DMS53 treated with DMSO at 0.1 percent for 48 hours (cell line): ENCODE measurements around the gene ADAM12.

Experiments
- DNase-seq: peaks from one replicate; lab custom pipeline; 2025; ENCODE audit not compliant: unreplicated experiment; lab: John Stamatoyannopoulos, UW

The ADAM12 gene

DNA sequence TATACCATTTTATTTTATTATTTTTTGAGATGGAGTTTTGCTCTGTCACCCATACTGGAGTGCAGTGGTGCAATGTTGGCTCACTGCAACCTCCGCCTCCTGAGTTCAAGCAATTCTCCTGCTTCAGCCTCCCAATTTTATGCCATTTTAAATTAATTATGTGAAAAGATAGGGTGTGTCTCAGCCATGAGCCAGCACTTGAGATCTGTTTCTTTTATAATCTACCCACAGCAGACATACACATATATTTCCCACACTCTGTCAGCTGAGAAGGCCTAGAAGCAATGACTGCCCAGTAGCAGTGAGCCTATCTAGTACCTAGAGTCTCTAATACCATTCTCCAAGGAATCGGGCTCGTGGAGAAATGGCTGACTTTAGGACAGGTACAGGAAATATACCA is 70.5 kb downstream of the ADAM12 start:
- no peak for DNase-seq

DNA sequence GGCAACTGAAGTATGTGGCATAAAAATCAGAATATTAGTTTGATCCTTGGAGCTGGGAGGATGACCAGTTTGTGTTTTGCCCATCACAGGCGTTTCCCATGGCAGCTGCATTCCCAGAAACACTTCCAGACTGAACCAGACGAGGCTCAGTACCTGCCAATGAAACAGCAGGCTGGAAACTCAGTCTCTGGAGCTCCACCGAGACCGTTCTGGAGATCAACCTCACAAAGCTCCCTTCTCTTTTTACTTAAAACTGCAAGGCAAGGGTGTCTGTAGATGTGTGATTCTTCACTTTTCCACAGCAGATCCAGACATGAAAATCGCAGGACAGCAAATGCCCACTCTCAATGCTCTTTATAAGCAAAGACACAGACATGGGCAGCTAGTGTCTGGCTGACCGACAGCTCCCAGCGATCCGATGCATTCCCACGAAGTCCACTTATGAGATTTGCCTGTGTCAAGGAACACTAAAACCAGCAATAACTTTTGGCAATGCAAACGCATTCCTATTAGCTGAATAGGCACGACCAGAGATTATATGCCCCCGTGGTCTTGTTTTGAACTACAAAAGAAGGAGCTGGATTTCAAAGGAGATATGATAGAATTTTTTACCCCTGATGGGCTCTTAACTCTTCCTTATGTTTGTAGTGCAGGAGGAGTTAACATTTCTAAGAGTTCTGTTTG is 72.6 kb downstream of the ADAM12 start:
- no peak for DNase-seq

DNA sequence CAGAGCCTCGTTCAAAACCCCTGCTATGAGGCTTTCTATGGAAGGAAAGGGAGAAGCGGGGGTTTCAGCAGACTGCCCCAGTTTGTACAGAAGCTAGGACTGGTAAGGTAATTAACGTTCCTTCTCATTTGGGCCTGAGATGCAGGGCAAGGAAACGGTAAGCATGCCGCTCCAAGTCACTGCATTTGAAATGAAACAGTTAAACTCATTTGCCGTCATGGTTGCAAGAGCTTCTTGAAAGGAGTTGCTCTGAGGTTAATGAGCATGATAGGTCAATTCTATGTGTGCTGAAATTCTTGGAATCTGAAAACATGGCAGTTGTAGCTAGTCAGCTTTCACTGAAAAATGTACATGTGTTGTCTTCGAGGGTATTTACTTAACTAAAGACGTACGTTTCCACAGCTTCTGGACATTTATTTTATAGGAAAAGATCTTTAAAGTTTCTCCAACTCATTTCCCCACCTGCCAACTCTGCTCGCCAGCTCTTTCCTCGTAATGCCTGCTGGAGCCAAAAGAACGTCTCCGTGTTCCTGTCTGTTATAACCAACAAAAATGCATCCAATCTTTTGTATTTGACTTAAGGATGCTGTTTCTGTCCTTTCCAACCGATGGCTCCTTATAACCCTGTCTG is 73.3 kb downstream of the ADAM12 start:
- no peak for DNase-seq

DNA sequence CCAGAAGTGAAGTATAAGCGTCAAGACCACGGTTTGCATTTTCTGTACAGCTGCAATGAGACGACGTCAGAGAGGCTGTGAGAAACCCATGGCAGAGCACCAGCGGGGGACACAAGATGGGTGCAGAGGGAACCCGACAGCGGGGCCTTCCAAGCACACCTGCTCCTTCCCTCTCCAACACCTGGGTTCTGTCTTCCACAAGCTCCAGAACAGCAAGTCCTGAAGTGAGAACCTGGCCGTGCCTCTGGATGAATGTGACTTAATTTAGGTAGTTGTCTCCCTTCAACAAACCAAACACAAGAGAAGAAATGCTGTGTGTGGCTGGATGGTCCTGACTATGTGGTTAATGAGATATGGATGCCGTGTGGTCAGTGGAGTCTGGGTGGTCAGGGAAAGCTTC is 76.1 kb downstream of the ADAM12 start:
- DNase-seq, result no peak

DNA sequence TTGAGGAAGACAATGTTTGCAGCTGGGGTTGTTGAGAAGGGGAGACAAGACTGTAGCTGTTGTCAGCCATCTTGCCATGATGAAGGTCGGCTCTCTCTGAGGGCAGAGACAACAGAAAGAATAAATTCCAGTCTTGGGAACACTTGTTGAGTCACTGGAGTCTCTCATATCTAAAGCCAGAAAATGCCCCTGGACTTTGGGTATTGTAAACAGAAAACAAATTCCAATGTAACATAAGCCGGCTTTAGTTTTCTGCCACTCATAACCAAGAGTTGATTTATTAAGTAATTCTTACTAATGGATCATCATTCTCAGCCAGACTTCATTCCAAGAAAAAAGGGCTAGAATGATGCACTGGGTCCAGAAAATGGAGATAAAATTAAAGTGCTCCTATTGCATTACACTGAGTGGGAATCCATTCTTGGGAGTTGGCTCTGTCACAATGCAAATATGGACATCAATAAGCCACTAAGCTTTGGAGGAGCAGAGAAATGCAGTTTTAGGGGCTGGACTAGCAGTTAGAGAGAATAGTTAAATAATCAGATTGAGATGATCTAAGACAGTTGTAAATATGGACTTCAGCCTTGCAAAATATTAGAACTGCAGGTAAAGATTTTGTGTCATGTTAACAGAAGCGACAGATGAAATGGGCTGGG is 78.9 kb downstream of the ADAM12 start:
- DNase-seq, result no peak

DNA sequence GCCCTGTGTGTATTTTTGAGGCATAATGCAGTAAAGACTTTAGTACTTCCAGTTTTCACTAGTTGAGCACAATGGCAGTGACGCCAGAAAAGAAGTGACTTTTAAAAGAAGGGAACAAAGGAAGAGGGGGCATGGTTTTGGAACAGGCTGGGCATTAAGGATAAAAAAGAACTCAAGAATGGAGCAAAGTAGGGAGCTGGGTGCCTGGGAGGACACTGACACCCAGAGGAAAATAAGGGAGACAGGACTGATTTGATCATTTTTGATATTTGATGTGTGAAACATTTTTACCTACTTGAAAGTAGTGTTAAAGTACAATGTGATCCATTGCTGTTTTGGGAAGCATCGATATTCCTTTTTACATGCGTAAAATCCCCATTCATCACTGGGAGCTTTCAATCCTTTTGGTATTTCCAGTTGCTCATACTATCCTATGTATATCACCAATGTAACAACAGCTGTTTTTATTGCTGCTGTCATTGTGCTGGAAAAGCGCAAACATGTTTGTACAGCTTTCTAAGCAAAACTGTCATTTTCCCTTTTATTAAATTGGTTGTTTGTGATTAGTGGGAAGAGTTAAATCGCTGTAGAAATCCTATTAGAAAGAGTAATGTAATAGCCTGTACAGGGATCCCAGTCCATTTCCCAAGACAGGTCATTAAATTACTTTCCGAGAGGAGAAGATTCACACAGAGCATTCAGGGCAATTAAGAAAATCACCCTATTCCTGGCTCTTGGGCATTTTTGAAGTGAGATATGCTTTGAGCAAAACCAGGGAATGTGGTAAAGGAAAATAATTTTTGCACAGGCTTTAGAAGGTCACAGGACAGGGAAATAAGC is 85.2 kb downstream of the ADAM12 start:
- DNase-seq, result no peak

DNA sequence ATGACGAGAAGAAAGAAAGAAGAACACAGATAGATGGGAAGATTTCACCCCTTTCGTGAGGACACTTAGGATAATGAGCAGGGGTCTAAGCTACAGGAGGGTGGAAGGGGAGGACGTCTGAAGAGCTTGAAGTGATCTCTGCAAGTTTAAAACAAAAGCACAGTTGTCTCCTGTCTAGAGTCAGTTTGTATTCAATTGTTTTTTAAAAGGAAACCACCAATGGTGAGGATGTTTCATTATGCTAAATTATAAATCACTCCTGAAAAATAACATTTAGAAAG is 85.9 kb downstream of the ADAM12 start:
- no peak for DNase-seq

DNA sequence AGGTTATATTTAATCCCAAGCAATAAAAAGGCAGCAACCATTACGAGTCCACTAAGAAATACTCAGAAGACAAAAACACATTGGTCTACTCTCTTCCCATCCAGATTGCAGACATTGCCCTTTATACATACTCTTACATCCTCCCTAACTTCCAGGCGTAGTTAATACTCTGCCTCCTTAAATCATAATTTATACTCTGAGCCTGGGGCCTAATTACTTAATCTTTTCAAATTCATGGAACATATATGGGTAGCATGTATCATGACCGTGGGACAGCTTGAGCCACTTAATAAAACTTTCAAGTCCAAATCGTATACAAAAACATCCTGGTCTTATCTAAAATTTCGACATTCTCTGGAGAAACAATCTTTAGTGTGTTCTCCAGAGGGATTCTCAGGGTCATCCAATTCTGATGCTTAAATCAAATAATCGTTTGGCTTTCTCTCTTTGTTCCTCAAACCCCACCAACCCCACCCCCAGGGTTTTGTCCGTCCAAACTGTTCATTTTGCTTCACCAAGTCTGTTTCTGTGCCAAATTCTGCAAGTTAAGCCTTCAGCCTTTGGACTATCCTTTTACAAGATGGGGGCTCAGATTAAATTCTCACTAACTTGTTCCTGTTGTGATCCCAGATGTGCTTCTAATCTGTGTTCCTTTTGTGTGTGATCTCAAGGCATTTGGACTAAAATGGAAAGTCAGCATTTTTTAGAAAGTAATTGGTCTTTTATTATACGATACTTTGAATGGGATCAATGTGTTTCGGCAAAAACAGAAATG is 86.4 kb downstream of the ADAM12 start:
- DNase-seq, result no peak

DNA sequence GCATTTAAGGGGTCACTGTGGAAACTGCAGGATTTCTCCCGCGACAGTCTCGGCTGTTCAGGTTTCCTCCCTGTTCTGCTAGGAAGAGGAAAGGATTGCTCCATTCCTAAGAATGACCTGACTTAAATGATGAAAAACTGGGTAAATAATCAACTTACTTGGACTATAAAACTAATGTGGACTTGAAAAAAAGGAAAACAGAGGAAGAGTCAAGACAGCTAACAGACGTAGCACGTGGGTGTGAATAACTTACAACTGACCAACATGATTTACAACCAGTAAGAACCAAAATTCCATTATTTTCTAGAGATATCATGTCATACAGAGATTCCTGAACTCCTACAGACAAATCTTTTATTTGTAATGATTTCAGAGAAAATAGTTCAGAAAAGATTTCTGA is 93.8 kb downstream of the ADAM12 start:
- DNase-seq, result no peak

DNA sequence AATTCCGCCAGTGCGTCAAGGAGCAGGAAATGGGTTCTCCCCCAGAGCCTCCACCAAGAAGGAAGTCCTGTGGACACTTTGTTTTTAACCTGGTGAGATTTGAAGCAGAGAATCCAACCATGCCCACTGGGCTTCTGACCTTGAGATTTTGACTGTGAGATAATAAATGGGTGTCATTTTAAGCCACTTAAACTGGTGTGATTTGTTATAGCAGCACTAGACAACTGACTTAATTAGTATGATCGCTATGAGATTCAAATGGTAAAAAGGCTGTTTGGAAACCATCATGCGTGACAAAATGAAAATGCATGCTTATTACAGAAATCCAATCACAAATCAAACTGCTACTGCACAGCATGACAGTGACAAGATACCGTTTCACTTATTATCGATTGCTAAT is 98.0 kb downstream of the ADAM12 start:
- DNase-seq, result no peak

DNA sequence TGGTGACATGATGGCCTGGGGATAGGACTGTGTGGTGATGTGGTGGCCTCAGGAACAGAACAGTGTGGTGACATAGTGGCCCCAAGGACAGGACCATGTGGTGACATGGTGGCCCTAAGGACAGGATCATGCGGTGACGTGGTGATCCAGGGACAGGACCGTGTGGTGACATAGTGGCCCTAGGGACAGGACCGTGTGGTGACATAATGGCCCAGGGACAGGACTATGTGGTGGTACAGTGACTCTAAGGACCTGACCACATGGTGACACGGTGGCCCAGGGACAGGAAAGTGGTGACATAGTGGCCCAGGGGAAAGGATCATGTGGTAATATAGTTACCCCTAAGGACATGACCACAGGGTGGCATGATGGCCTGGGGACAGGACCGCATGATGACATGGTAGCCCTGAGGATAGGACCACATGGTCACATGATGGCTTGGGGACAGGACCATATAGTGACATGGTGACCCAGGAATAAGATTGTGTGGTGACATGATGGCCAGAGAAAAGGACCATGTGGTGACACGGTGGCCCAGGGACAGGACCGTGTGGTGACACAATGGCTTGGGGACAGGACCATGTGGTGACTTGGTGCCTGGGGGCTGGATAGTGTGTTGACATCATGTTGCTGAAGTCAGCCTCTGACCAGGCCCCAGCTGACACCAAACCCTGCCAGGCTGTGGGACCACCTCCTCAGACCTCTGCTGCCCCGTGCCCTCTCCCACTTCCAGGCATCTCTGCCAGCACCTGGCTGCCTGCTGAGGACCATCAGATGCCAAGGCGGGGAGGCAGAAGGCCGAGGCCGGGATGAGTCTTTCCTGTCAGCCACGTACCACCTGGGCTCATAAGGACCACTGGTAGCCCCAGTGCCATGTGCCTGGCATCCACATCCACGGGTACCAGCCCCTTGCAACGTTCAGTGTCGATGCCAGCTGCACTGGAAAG is 99.5 kb downstream of the ADAM12 start:
- no peak for DNase-seq

DNA sequence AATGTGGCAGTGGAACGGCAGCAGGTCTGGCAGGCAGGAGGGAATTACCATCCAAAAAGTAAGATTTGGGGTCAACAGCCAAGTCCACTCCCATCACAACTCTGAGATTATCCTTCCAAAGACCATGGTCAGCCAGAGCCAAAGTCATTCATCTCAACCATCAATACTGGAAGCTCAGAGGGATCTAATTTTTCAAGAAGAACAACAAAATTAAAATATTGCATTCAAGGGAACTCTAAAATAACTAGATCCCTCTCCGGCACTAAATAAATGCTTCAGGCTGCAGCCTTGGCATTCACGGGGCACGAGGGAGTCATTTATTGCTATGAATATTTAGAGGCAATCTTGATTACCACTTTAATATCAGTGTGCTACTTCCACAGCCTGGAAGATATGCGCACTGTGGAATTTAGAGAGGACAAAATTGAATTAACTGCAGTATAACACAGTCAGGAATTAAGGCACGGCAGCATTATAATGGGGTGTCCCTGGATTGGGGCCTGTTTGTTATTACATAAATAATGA is 102.0 kb downstream of the ADAM12 start:
- no peak for DNase-seq

DNA sequence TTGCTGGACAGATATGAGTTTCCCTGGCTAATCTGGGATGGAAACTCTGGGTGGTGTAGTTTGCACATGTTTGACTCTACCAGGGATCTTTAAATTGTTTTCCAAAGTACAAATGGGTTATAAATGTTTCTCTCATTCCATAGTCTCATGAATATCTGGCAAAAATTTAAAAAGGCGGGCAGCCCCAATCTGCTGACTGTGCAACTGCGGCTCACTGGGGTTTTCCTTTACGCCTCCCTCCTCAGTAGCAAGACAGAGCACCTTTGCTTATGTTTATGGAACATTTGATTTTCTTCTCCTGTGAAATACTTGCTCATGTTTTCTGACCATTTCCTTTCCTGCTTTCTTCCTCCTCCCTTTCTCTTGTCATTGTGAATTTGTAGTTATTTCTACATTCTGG is 105.0 kb downstream of the ADAM12 start:
- no peak for DNase-seq

DNA sequence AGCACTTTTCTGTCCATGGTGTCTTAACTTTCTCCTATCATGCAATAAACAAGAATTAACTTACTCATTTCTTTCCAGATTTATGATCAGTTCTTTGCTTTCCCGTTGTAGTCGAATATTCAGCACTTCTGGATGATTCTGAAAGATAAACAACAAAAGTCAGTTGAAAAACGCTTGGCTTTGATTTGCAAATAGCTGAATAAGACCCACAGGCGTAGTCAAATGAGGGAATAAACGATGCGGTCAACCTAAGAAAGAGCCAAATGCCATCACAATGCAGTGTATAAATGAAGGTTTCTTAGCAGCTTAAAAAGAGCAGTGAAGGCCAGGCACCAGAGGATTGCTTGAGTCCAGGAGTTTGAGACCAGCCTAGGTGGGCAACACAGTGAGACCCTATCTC is 109.4 kb downstream of the ADAM12 start:
- no peak for DNase-seq

DNA sequence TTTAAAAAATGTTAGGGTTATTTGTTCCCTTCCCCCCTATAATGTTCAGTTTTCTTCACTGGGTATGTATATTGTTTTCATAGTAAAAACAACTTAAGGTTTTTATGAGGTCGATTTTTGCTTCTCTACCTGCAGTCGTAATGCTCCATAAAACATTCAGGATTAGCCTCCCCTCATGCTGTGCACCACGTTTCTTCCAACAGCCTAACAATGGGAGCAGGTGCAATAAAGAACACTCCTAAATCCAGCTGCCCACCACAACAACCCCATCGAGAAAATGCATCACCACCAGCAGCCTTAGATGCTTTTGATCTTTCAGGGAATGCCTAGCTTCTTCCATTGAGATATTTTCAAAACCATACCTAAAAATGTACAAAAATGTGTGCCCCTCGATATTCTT is 111.1 kb downstream of the ADAM12 start:
- DNase-seq, result no peak

DNA sequence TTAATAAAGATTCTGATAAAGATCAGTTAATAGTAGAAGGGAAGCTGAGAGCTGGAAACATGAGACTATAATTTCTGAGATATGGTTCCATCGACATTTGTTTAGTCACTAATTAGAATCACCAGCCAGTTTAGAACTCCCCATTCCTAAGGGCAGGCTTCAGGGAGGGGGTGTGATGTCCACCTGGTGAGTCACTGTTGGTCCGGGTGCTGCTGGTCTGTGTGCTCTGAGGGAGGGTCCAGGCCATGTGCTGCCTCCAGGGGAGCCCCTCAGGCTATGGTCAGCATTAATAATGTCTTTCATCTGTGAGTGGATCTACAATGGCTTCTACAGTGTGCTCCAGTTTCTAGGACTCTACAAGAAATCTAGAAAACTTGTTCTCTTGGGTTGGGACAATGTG is 115.8 kb downstream of the ADAM12 start:
- DNase-seq, result no peak

DNA sequence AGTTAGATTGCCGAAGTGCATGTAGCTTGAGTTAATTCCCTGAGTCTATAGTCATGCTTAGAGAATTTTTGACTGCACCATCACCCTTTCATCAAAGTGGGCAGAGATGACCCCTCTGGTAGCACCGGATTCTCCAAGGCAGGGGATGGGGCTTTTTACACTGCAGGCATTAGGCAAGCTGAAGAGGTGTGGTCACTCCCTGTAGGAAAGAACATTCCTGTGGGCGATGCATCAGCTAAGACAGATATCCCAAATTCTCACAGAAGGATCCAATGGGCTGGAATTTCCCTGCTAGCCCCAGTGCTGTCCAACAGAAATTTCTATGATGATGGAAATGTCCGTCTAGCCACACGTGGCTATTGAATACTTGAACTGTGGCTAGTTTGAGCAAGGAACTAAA is 118.2 kb downstream of the ADAM12 start:
- no peak for DNase-seq

DNA sequence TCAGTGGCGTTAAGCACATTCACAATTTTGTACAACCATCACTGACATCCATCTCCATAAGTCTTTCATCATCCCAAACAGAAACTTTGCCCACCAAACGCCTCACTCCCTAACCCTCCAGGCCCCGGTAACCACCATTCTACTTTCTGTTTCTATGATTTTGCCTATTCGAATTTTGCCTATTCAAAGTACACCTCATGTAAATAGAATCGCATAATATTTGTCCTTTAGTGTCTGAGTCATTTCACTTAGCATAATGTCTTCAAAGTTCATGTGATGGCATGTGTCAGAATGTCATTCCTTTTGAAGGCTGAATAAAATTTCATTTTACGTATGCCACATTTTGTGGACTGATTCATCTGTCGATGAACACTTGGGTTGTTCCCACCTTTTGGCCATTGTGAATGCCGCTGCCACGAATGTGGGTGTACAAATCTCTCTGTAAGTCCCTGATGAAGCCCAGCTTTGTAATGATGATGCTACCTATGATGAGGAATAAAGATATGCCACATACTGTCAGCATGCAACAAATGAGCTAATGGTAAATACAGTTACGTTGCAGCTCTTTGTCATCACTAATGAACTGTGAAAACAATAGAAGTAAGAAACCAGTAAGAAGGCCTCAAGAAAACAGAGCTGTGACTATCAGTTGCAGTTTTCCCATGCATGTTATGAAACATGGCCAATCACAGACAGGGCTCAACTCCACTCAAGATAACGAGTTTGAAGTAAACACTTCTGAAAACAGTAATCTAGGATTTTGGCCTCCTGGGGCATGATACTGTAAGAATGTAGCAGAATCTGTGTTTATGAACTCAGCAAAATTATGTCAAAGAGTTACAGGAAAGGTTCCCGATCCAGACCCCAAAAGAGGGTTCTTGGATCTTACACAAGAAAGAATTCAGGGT is 120.0 kb downstream of the ADAM12 start:
- DNase-seq, result no peak
